MM.1S (cell line): ENCODE measurements around the gene CFC1.
"Not testable (repeated sequence)": the region's sequence is repeated elsewhere in the genome, so short reads cannot be mapped to it uniquely, and the experiment has no call there.

Experiments
- EZH2 ChIP-seq: fragments of 300-600 bp; sonication (generic); optimal IDR thresholded peaks from 2 replicates; pipeline ENCODE3; 2017; ENCODE audit warnings: low read depth, mild to moderate bottlenecking, antibody characterized with exemption, low read length, mixed read lengths
- TF ChIP-seq, protein P1 (sequence below): fragments of 300-600 bp; sonication (generic); IDR thresholded peaks from 2 replicates; pipeline ENCODE4 v1.5.1; 2016; ENCODE audit warnings: antibody characterized with exemption, low read length, mixed read lengths

DNA sequence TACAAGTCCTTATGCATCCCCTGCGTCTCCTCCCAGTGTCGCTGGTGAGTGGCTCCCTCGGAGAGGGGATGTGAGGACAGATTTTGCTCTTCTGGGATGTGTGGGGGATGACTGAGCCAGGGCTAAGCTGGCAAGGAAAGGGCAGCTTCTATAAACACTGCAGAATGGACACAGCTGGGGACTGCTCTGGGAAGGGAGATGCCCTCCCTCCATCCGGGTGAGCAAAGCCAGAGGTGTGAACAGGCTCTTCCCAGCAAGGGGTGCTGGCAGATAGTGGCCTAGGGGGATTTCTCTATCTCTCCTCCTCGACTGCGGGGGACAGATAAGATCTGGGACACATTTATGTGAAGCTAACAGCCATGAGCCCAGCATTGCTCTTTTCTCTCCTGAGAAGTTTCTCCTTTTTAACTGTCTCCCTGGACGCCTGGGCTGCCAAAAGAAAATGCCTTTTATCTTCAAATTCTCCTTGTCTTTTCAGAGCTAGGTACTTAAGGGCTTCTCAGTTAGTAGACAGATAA lies 8.5 kb downstream of the CFC1 start:
- TF ChIP-seq, protein P1, sequence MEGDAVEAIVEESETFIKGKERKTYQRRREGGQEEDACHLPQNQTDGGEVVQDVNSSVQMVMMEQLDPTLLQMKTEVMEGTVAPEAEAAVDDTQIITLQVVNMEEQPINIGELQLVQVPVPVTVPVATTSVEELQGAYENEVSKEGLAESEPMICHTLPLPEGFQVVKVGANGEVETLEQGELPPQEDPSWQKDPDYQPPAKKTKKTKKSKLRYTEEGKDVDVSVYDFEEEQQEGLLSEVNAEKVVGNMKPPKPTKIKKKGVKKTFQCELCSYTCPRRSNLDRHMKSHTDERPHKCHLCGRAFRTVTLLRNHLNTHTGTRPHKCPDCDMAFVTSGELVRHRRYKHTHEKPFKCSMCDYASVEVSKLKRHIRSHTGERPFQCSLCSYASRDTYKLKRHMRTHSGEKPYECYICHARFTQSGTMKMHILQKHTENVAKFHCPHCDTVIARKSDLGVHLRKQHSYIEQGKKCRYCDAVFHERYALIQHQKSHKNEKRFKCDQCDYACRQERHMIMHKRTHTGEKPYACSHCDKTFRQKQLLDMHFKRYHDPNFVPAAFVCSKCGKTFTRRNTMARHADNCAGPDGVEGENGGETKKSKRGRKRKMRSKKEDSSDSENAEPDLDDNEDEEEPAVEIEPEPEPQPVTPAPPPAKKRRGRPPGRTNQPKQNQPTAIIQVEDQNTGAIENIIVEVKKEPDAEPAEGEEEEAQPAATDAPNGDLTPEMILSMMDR, result not testable (repeated sequence)
- not testable (repeated sequence) for TF ChIP-seq EZH2
